ENCODE data around the gene YY1. TPM values are rescaled to one million over a fixed set of nuclear protein-coding genes. Genes with fewer than 3 reads are reported as not detected.
A peak's percentile ranks its signal among the peaks of the same experiment; 100 is the strongest.
"Not testable (repeated sequence)": the region's sequence is repeated elsewhere in the genome, so short reads cannot be mapped to it uniquely, and the experiment has no call there.

Gene YY1
- total RNA-seq, 1 donor from 2014 or later: 63.8 TPM

DNA sequence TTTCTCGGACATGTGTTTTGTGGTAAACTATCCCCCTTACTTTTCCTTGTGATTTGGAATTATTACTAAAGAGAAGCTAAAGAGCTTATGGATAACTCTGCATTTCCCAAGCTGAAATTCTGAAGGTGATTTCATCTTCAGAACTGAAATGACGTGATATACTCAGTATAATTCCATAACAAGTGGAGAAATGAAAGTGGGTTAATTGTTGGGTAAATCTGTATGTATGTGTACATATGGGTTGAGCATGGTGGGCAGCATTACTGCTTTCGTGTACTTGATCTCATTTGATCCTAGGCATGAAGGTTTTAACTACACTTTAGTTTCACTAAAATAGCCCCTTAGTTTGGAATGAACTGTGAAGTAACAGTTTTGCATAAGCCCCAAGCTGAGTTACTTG, 4.1 kb downstream of the YY1 start:
- DNase-seq (ENCODE audit: low spot score): no peak

GRCh38 chr14:100246809-100247428, 8.0 kb downstream of the YY1 start:
- DNase-seq (ENCODE audit: low spot score): no peak

GRCh38 chr14:100250732-100251465, 12.0 kb downstream of the YY1 start:
- no peak for DNase-seq (ENCODE audit: low spot score)

- no peak for DNase-seq (ENCODE audit: low spot score)
Observed at GRCh38 chr14:100252684-100253083, 13.7 kb downstream of the YY1 start.

GRCh38 chr14:100256339-100256895, 17.5 kb downstream of the YY1 start:
- DNase-seq (ENCODE audit: low spot score): no peak

GRCh38 chr14:100261621-100262020, 22.7 kb downstream of the YY1 start:
- no peak for DNase-seq (ENCODE audit: low spot score)

DNA sequence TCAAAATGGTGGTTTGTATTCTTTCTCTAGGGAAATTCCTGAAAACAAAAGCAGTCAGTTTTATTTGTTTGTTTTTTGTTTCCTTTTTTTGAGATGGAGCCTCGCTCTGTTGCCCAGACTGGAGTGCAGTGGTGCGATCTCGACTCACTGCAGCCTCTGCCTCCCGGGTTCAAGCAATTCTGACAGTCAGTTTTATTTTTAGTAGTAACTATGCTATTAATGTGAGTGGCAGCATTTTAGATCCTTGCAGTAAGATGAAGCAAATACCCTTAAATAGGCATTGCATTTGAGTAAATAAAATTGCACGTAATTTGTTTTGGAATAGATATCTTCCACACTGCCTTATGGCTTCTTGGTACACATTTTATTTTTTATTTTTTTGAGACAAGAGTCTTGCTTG, 23.6 kb downstream of the YY1 start:
- no peak for DNase-seq (ENCODE audit: low spot score)

DNA sequence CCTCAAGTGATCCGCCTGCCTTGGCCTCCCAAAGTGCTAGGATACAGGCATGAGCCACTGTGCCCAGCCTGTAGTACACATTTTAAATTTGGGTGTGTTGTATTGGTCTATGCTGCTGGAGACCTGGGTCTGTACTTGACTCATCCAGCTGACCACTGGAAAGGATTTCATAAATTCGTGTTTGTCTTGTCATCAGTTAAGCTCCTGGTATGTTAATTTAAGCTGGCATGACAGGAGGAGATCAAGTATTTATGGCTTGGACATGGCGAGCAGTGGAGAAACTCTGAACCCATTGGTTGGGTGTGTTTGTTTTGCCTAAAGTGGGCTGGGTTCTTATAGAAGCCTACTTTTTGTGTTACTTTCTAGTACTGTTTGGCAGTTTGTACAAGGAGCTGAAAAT, 24.2 kb downstream of the YY1 start:
- DNase-seq (ENCODE audit: low spot score): no peak

- DNase-seq (ENCODE audit: low spot score): no peak
Observed at GRCh38 chr14:100267990-100268389, 29.0 kb downstream of the YY1 start.

- no peak for DNase-seq (ENCODE audit: low spot score)
Observed at GRCh38 chr14:100268591-100269207, 29.8 kb downstream of the YY1 start.

- DNase-seq (ENCODE audit: low spot score): peak; percentile 68
Observed at GRCh38 chr14:100271247-100271939, 32.4 kb downstream of the YY1 start.

GRCh38 chr14:100274250-100274649, 35.3 kb downstream of the YY1 start:
- DNase-seq (ENCODE audit: low spot score): no peak

DNA sequence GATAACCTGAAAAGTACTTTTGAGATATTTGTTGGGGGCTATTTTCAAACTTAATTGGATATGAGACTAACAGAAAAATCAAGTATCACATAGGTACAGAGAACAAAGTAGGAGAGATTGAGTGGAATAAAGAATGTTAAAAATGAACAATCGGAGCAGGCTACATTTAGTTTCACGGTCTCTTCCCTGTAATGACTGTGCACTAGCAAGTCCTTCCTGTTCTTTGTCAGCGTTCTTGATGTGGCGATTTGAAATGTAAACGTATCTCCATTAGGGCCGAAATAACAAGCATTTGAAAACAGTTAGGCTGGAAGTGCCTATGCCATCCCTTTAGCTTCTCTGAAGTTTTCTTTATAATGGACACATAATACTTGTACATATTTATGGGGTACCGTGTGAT, 36.3 kb downstream of the YY1 start:
- DNase-seq (ENCODE audit: low spot score): no peak

DNA sequence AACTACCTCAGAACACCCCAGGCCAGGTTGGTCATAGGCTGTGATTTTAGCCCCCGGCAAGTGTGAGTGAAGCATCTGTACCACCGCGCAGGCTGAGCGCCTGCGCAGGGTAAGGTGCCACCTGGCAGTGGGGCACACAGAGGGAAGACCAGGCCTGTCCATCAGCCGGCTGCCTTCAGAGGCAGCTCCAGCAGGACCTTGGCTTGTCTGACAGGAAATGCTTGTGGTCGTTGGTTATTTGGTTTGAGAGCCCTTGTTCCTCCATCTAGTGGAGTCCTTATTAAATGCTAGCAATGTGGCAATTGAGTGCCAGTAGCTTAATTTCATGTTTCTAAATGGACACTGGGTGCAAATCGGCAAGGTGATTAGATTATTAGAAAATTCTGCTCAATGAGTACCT, 39.8 kb downstream of the YY1 start:
- DNase-seq (ENCODE audit: low spot score): no peak

DNA sequence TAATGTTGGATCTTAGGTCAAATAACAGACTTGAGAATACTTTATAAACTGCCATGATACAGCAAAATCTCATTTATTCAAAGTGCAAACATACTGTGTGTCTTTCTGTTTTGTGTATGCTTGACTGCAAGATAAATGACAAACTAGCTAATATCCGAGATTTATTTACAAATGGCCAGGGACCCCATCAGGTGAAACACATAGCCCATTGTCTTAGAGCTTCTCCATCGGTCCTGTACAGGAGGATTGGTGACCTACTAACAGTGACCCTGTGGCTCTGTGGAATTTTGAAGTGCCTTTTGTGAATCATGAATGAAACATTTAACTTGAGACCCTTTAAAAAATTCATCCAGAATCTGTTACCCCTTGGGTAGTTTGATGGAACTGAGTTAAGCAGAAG, 40.2 kb downstream of the YY1 start:
- no peak for DNase-seq (ENCODE audit: low spot score)

GRCh38 chr14:100279563-100279962, 40.6 kb downstream of the YY1 start:
- no peak for DNase-seq (ENCODE audit: low spot score)

DNA sequence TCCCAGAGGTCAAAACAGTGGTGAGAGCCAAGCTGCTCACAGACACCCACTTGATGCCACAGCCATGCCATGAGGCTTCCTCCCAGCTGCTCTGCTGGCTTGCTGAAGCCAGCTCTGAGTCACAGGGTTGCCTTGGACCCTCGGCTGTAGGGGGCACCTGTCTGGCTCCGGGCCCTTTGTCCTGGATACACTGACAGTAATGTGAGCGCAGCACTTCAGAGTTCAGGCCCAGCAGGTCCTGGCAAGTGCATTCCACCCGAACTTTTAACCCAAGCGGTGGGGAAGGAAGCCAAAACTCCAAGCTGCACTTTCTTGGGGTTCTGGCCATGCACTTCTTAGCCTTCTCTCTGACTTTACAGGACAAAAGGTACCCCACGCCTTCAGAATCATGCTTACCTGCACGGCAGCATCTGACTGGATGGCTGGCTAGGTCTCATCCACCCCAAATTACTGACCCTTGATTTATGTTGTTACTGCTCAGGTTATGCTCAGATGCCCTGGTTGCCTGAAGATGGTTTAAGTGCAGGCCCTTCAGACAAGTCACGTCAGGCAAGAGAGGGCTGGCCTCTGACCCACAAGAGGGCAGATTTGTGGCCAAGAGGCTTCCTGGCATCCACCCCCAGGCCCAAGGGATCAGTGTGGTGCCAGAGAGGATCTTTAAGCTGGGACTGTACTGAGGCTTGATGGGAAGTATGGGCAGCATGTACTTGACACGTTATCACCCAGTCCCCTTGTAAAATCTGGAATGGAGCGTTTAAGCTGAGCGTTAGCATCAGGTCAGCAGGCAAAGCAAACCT, 42.5 kb downstream of the YY1 start:
- peak; percentile 6 for DNase-seq (ENCODE audit: low spot score)

DNA sequence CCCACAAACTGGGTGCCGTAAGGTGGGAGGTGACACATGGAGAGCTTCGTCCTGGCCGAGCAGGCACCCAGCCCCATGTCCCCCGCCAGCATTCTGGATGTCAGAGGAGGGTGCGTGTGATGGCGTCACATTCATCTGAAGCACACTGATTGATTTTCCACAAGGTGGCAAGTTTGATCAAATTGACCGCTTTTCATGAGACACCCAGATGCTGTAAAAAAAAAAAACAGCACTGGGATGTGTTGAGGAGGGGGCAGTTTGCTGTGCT, 43.1 kb downstream of the YY1 start:
- DNase-seq (ENCODE audit: low spot score): no peak

DNA sequence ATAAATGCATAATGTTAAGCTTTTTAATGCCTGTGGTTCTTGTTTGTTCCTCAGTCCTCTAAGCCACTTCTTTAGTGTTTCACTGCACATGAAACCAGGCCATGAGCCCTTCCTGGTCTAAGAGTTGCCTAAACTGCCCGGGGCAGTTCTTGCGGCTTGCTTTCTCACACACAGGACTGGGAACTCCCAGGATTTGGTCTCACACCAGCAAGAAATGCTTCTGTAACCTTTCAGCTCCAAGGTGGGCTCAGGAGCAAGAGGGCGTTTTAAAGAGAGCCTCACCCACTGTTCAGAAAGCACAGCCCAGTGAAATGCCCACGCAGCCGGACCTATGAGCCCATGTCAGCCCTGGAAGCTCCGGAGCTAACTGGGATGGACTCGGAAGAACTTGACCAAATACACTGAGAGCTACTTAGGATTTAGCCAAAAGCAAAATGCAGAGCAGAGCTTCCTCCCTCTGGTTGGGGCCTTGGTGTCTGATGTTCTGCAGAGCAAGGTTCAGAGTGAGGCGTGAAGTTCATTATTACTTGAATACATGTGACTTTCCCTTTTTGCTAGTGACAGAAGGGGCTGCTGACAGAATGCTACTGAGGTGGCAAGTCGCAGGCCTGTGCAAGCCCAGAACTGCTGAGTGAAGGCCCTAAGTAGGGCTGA, 43.9 kb downstream of the YY1 start:
- peak; percentile 9 for DNase-seq (ENCODE audit: low spot score)

DNA sequence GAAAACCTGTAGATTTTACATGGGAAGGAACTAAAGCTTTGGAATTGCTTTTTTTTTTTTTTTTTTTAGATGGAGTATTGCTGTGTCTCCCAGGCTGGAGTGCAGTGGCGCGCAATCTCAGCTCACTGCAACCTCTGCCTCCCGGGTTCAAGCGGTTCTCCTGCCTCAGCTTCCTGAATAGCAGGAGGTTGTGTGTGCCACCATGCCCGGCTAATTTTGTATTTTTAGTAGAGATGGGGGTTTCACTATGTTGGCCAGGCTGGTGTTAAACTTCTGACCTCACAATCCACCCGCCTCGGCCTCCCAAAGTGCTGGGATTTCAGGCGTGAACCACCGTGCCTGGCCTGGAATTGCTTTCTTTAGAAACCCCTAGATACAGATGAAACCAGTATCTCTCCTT, 44.5 kb downstream of the YY1 start:
- DNase-seq (ENCODE audit: low spot score): not testable (repeated sequence)
